Right cardiac atrium (tissue), 5 donors: ENCODE data around the gene HOXC5. TPM values are rescaled to one million over a fixed set of nuclear protein-coding genes. Genes with fewer than 3 reads are reported as not detected.
A peak's percentile ranks its signal among the peaks of the same experiment; 100 is the strongest.

ENCODE experiments used
- ATAC-seq, 2 donors: fragments of 200-7000 bp; cut with Tn5 transposase; one replicate each; pipeline versions ENCODE4 v1.8.0 to v1.9.1; 2020; ENCODE audit warnings: moderate library complexity in 2 of 2, mild to moderate bottlenecking in 1 of 2
- DNase-seq, 3 donors: peaks; one replicate each; pipeline ENCODE4 v3.0.0-alpha.2; 2020
- H3K27ac ChIP-seq: one replicate; pipeline ENCODE4 v1.5.1; 2013; ENCODE audit warnings: mild to moderate bottlenecking, low read length, control low read depth, moderate library complexity
- H3K27me3 ChIP-seq: one replicate; pipeline ENCODE4 v1.6.1; 2013; ENCODE audit not compliant: control insufficient read depth, insufficient read depth
- H3K4me1 ChIP-seq: one replicate; pipeline ENCODE4 v1.6.1; 2013; ENCODE audit warnings: low read length; ENCODE audit not compliant: control insufficient read depth, insufficient read depth
- H3K4me3 ChIP-seq: one replicate; pipeline ENCODE4 v1.5.1; 2013; ENCODE audit warnings: low read length, control low read depth
- H3K9me3 ChIP-seq: one replicate; pipeline ENCODE4 v1.6.1; 2013; ENCODE audit warnings: low read length; ENCODE audit not compliant: control insufficient read depth
- WGBS: extraction: QIAGEN DNeasy Blood & Tissue Kit; methylation state at CpG from one replicate; pipeline ENCODE4 v1.1.7; 2013; 5-methylcytosine and 5-hydroxymethylcytosine counted together
- intact Hi-C, 4 donors: fragments of 100-400 bp; cut with DNase I; formaldehyde crosslinking; loops; one replicate each; pipeline versions ENCODE4 v1.11.0 to v1.14.0; 2022 to 2023
- polyA plus RNA-seq: library from polyadenylated mRNA; stranded (reverse); fragments of 200-250 nt; gene quantifications from one replicate; pipeline ENCODE4 v1.2.3, GENCODE V29; 2013
- total RNA-seq, 4 donors: library from RNA; stranded (reverse); fragmentation: NEBNext Ultra II Directional; extraction: Animal tissue kit (Norgen Biotek cat#: 25700); gene quantifications; one replicate each; pipeline ENCODE4 v1.2.1, GENCODE V29; 2021
- donor health status: healthy with polysubstance abuse.
- donor health status: DM: no; HTN: yes; CAD: no.
- donor health status: DM: no; HTN: no; CAD: no.
- donor health status: DM: no; HTN: yes; CAD: no; lungs with severe emphysema.
- donor health status: DM: yes; HTN: yes; CAD: no.

HOXC5 gene
- total and polyA plus RNA-seq, 5 donors = 0.11 TPM; not detected in 4

- H3K27me3 ChIP-seq = peaks cover 5% of the 10 kb centered on the region
- DNase-seq (no peak), ATAC-seq (no peak)
- no peak overlapping the region for H3K27ac ChIP-seq
- no peaks in the 10 kb centered on the region for H3K9me3 ChIP-seq
- intact Hi-C loops = no loop called here
- H3K4me1 ChIP-seq = no peaks in the 10 kb centered on the region
- H3K4me3 ChIP-seq = no peak overlapping the region
- 5% methylated on average over 28 of the region's 28 CpGs for WGBS
Measured at GRCh38 chr12:53989227-53990113, 43.4 kb upstream of the HOXC5 start.

DNA sequence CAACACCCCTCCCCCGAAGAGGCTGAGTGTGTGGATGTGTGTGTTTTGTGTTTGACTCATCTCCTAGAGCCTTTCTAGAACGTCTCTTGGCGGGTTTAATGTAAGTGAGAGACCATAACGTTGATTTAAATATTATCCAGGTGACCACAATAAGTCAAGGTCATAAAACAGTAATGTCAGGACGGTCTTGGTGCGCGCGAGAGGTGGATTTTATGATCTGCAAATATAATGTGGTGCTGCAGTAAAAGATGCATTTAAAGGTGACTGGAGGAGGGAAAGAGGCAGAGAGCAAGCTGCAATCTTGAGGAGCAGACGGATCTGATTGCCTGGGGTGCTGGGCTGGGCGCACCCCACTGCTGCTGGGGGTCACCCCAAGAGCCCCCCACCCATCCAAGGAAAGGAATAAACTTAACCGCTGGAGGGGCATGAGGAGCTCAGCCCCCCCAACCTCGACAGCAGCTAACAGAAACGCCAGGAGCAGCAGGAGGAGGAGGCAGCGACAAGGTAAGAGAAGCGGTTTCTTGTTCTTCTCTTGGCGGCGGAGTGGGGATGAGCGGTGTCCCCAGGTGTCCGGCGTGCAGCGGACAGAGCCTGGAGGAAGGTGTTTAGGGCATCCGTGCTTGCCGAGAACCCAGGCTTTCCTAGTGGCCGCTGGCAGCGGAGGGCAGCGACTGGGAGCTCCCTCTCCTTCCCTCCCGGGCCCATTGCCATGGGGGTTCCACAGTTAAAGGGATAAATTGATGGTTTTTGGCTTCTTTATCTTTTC is 42.4 kb upstream of the HOXC5 start:
- H3K4me3 ChIP-seq = no peak overlapping the region
- H3K9me3 ChIP-seq = no peaks in the 10 kb centered on the region
- intact Hi-C loops = no loop called here
- ATAC-seq = no peak
- peaks cover 2% of the 10 kb centered on the region for H3K4me1 ChIP-seq
- H3K27ac ChIP-seq = no peak overlapping the region
- H3K27me3 ChIP-seq = peaks cover 5% of the 10 kb centered on the region
- 6% methylated on average over 27 of the region's 27 CpGs for WGBS
- no peak for DNase-seq

- no peak overlapping the region for H3K27ac ChIP-seq
- peaks cover 3% of the 10 kb centered on the region for H3K4me1 ChIP-seq
- DNase-seq (no peak), ATAC-seq (no peak)
- no peaks in the 10 kb centered on the region for H3K9me3 ChIP-seq
- 3% methylated on average over 8 of the region's 8 CpGs for WGBS
- intact Hi-C loops = no loop called here
- no peak overlapping the region for H3K4me3 ChIP-seq
- H3K27me3 ChIP-seq = peaks cover 5% of the 10 kb centered on the region
Measured at GRCh38 chr12:53991077-53991460, 41.8 kb upstream of the HOXC5 start.

GRCh38 chr12:53992377-53992889 is 40.4 kb upstream of the HOXC5 start:
- Histone ChIP-seq H3K9me3 (no peaks in the 10 kb centered on the region), H3K4me3 (no peak overlapping the region), H3K27ac (no peak overlapping the region), H3K27me3 (peaks cover 5% of the 10 kb centered on the region), H3K4me1 (peaks cover 3% of the 10 kb centered on the region)
- intact Hi-C loops = no loop called here
- no peak for DNase-seq
- WGBS = 26% methylated on average over 7 of the region's 7 CpGs
- no peak for ATAC-seq

DNA sequence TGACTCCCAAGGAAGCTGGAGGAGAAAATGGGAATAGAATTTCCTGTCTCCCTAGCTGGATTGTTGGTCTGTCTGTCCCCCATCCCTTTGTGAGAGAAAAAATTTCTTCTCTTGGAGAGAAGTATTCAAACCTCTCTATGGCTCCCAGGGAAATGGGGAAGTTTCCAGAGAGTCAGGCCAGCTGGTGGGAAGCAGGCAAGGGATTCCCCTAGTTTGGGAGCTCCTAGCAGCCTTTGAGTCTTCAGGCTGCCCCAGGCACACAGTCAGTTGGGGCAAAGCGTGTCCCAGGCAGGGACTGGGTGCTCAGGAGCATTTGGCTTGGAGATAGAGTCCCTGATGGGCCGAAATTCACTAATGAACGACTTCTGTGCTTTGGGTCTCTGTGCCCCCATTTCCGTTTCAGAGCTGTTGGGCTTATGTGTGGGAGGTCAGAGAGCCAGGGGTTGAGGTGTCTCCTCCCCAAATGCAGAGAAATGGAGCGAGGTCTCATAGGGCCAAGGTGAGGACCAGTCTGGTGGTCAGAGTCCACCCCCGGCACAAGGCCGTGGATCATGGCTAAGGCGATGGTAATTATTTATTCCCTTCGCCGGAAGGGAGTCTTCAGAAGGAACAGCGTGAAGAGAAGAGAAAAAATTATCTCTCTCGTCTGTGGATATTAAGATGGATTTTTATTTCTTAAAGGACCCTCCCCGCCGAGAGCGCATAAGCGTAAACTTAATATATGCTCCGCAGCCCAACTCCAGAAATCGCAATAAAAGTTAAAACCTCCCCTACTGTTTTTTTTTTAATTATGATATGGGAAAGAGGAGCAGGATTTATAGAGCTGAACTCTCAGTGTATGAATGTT is 39.5 kb upstream of the HOXC5 start:
- H3K4me1 ChIP-seq = peaks cover 3% of the 10 kb centered on the region
- no peak for DNase-seq
- H3K4me3 ChIP-seq = no peak overlapping the region
- intact Hi-C loops = no loop called here
- peaks cover 5% of the 10 kb centered on the region for H3K27me3 ChIP-seq
- WGBS = 25% methylated on average over 18 of the region's 18 CpGs
- H3K9me3 ChIP-seq = no peaks in the 10 kb centered on the region
- ATAC-seq = no peak
- H3K27ac ChIP-seq = no peak overlapping the region

- DNase-seq (no peak), ATAC-seq (no peak)
- H3K27me3 ChIP-seq = peaks cover 5% of the 10 kb centered on the region
- intact Hi-C loops = no loop called here
- no peak overlapping the region for H3K4me3 ChIP-seq
- WGBS = 5% methylated on average over 19 of the region's 19 CpGs
- H3K9me3 ChIP-seq = no peaks in the 10 kb centered on the region
- no peak overlapping the region for H3K27ac ChIP-seq
- peaks cover 3% of the 10 kb centered on the region for H3K4me1 ChIP-seq
Measured at GRCh38 chr12:53994009-53994263, 38.9 kb upstream of the HOXC5 start.

DNA sequence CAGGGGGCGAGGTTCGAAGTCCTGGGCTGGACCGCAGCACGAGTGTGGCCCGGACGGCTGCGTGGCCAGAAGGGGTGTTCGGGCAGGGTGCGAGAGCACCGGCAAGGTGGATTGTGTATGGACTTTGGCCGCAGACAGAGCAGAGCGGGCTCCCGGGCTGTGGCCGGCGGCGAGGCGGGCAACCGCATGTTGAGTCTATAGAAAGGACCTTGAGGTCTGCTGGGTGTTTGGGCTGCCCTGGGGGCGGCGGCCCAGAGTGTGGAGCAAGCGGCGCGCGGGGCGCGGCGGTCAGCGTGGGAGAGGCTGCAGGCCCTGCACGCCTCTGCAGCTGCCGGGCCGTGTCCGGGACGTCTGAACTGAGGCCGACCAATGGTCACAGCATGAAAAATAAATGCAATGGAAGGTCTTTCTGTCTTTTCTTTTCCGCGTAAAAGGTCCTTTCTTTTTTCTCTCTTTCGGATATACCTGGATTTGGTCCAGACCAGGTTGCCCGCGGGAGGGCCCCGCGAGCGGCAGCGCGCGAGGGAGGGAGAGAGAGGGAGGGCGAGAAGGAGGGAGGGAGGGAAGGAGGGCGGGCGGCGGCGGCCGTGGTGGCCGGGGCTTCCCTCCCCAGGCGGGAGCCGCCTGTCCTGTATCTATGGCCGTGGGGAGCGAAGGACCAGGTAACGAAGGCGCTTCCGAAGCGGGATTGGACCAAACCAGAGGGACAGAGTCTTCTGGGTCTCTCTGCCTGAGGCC is 38.4 kb upstream of the HOXC5 start:
- DNase-seq (no peak), ATAC-seq (peak in 1 of 2 donors; percentile 34)
- H3K4me3 ChIP-seq = peak overlapping the region; percentile 2

DNA sequence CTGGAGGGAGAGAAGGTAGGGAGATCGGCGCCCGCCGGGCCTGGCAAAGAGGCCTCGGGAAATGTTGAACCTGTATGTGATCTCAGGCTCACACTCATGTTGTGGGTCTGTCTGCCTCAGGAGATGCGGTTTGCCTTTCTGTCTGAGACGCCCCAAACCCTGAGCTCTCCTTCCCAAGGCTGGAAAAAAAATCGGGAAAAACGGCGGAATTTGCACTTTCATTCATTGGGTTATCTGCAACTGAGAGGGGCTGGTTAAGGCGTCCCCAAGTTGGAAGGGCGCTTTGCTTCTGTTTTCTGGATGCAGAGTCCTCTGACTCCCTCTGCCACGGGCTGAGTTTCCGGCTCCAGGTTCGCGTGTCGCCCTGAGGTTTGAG is 37.9 kb upstream of the HOXC5 start:
- Histone ChIP-seq H3K4me3 (peak overlapping the region; percentile 71), H3K9me3 (no peaks in the 10 kb centered on the region), H3K27ac (no peak overlapping the region), H3K4me1 (peaks cover 3% of the 10 kb centered on the region), H3K27me3 (peaks cover 5% of the 10 kb centered on the region)
- intact Hi-C loops = no loop called here
- 3% methylated on average over 17 of the region's 17 CpGs for WGBS
- peak in 1 of 2 donors; percentile 7 for ATAC-seq
- no peak for DNase-seq

More for the DNA sequence above, 38.4 kb upstream of the HOXC5 start:
- H3K27ac ChIP-seq = no peak overlapping the region
- intact Hi-C loops = no loop called here
- H3K9me3 ChIP-seq = no peaks in the 10 kb centered on the region
- H3K4me1 ChIP-seq = peaks cover 3% of the 10 kb centered on the region
- peaks cover 5% of the 10 kb centered on the region for H3K27me3 ChIP-seq
- WGBS = 5% methylated on average over 60 of the region's 60 CpGs

DNA sequence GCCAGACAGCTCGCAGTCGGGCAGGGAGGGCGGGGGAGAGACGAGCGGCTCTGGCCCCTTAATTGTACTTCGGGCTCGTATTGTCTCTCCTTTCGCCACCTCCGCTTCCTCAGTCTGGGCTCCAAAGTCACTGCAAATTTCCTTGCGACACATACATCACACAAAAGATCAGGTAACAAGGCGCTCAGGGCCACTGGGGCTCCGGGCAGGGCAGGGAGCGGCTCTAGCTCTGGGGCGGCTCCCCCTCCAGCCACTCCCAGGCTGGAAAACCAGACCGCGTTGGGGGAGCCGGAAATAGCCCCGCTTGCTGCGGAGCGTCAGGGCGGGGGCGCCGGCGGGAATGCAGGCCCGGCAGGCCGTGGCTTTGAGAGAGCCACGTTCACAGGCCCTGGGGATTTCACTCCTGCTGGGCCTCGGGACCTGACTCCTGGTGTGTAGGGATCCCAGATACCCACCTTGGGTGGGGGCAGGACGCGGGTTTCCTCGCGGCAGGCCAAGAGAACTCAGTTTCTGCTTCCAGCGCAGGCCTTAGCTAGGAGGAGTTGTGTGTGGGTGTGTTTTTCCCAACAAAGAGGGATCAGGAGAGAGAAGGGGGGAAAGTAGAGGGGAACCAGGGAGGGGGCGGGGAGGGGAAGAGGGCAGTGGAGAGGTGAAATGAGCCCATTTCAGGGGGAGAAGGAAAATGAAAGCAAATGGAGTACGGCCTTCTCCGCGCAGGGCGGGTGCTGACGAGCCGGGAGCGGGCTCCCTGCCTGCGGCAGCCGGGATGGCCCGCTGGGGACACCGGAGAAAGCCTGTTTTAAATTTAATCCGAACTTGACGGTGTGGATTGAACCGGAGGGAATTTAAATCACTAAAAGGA is 37.2 kb upstream of the HOXC5 start:
- Histone ChIP-seq H3K27ac (no peak overlapping the region), H3K4me1 (peaks cover 3% of the 10 kb centered on the region), H3K27me3 (peaks cover 5% of the 10 kb centered on the region), H3K4me3 (peak overlapping the region; percentile 71), H3K9me3 (no peaks in the 10 kb centered on the region)
- WGBS = 6% methylated on average over 48 of the region's 48 CpGs
- peak in 1 of 3 donors; percentile 65 for DNase-seq
- peak; percentile 19 to 52 for ATAC-seq
- intact Hi-C loops = no loop called here
